Subcutaneous adipose tissue (tissue), 4 donors: ENCODE results near the gene SPPL2B. TPM values are rescaled to one million over a fixed set of nuclear protein-coding genes. Genes with fewer than 3 reads are reported as not detected.

Experiments
- total RNA-seq, 4 donors: library from RNA; depleted of rRNA; stranded (reverse); fragments of >200 nt; gene quantifications; one replicate each; pipeline ENCODE4 v1.1.0, GENCODE V29; 2016
- TF ChIP-seq, protein P1 (sequence below): fragments of 450-650 bp; IDR thresholded peaks from one replicate; pipeline ENCODE4 v1.5.1; 2016; ENCODE audit warnings: low read depth, mild to moderate bottlenecking, control low read depth, antibody characterized with exemption, moderate library complexity

Gene SPPL2B
- total RNA-seq, 4 donors from 2014 or later: 8.7 to 50.3 (median 12.5) TPM

DNA sequence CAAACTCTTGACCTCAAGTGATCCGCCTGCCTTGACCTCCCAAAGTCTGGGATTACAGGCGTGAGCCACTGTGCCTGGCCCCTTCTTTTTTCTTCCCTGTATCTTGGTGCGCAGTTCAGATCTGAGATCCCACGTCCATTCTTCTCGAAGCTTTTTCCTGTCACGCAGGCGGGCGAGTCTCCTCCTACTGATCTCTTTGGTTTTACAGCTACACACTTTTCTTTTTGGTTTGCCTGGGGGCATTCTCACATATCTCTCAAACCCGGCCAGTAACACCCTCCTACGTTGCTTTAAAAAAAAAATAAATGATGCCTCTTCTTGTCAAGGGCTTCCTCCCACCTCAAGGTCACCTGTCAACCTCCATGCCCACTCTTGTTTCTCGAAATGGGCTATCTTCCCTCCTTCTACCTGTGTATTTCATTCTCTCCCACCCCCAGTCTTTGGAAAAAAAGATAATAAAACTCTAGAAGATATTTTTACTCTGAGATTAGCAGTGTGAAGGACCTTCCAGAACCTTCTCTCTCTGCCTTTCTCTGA lies 43.7 kb downstream of the SPPL2B start:
- TF ChIP-seq, protein P1, sequence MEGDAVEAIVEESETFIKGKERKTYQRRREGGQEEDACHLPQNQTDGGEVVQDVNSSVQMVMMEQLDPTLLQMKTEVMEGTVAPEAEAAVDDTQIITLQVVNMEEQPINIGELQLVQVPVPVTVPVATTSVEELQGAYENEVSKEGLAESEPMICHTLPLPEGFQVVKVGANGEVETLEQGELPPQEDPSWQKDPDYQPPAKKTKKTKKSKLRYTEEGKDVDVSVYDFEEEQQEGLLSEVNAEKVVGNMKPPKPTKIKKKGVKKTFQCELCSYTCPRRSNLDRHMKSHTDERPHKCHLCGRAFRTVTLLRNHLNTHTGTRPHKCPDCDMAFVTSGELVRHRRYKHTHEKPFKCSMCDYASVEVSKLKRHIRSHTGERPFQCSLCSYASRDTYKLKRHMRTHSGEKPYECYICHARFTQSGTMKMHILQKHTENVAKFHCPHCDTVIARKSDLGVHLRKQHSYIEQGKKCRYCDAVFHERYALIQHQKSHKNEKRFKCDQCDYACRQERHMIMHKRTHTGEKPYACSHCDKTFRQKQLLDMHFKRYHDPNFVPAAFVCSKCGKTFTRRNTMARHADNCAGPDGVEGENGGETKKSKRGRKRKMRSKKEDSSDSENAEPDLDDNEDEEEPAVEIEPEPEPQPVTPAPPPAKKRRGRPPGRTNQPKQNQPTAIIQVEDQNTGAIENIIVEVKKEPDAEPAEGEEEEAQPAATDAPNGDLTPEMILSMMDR: no peak

GRCh38 chr19:2374808-2375207 lies 46.3 kb downstream of the SPPL2B start:
- TF ChIP-seq, protein P1: no peak

DNA sequence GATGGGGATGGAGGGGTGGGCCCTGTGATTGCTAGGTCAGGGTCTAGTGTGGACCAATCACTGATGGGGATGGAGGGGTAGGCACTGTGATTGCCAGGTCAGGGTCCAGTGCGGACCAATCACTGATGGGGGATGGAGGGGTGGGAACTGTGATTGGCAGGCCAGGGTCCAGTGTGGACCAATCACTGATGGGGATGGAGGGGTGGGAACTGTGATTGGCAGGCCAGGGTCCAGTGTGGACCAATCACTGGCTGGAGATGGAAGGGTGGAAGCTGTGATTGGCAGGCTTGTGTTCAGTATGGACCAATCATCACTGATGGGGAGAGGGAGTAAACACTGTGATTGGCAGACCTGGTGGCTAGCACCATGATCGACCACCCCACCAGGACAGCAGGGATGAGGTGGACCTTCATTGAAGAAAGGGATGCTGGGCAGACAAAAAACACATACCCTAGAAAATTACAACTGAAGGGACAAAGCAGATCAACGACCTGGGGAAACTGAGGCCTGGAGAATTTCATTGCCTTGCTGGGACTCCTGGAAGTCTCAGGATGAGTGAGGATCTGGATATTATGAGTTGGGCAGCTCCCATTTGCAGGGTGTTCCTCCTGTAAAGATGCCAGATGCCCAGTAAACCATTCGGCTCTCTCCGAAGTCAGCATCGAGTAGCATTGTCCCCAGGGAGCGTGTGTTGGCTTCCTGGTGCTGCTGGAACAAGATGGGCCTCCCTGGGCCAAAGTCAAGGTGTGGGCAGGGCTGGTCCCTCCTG lies 47.1 kb downstream of the SPPL2B start:
- TF ChIP-seq, protein P1: no peak

DNA sequence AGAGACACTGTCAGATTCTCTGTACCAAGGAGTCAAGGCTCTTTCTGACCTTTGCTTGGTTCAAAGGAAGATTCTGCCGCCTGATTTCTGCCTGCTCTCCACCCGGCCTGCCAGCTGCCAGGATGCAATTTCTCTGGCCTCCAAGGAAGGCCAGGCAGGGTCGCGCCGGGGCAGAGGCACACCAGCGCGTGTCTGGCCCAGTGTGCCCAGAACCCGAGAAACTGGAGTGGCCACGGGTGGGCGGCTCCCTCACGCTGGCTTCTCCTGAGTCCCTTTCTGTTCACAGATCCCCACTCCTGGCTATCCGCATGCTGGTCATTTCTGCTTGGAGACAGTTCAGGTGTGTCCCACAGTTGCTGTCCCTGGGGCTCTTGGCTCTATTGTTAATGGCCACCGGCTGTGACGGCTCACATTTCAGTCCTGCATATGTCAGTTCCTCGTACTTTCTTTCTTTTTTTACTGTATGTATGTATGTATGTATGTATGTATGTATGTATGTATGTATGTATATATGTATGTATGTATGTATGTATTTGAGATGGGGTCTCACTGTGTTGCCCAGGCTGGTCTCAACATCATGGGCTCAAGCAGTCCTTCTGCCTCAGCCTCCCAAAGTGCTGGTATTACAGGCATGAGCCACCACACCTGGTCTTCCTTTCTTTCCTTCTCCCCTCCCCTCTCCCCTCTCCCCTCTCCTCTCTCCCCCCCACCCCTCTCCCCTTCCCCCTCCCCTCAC lies 48.5 kb downstream of the SPPL2B start:
- TF ChIP-seq, protein P1: no peak

DNA sequence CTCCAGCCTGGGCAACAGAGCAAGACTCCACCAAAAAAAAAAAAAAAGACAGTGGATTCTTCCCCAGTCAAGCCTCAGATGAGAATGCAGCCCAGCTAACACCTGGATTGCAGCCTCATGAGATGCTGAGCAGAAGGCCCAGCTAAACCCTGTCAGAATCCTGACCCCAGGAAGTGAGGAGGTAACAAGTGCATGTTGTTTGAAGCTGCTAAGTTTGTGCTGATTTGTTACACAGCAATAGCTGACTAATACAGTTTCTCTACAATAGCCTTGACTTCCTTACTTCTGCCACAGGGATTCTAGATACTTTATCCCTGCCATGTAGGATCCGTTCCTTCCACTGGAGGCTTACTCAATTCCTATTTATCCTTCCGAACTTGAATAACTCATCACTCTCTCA lies 52.1 kb downstream of the SPPL2B start:
- TF ChIP-seq, protein P1: no peak

GRCh38 chr19:2381148-2381820 lies 52.8 kb downstream of the SPPL2B start:
- TF ChIP-seq, protein P1: no peak
